ENCODE data around the gene VAC14. TPM values are rescaled to one million over a fixed set of nuclear protein-coding genes. Genes with fewer than 3 reads are reported as not detected.

The VAC14 gene
- total RNA-seq, 4 donors from 2014 or later = 43.4 to 69.4 (median 63.1) TPM

GRCh38 chr16:70652322-70652721 is 148.6 kb downstream of the VAC14 start:
- H3K27me3 ChIP-seq = no peaks in the 10 kb centered on the region
- 79 to 92% methylated on average over 2 of the region's 2 CpGs for WGBS, 2 donors
- no peaks in the 10 kb centered on the region for H3K9me3 ChIP-seq
- no peaks in the 10 kb centered on the region for H3K36me3 ChIP-seq
- DNase-seq = no peak
- H3K4me3 ChIP-seq (replicated peaks in 1 of 3) = no peak overlapping the region
- H3K4me1 ChIP-seq = peaks cover 3 to 10% of the 10 kb centered on the region in 2 donors
- TF ChIP-seq CTCF (IDR thresholded peaks at IDR 0.05) (no peak), POLR2A (IDR thresholded peaks at IDR 0.05) (no peak)
- H3K27ac ChIP-seq = no peak overlapping the region
- intact Hi-C loops (cut with DNase I) = loop anchor here (5.0 to 10.0 kb wide), 2 partner anchors 120 to 258 kb away; no protein-coding TSS in a partner anchor

GRCh38 chr16:70651524-70651923 is 149.4 kb downstream of the VAC14 start:
- Histone ChIP-seq H3K4me3 (replicated peaks in 1 of 3) (no peak overlapping the region), H3K4me1 (peaks cover 3 to 10% of the 10 kb centered on the region in 2 donors), H3K27me3 (no peaks in the 10 kb centered on the region), H3K36me3 (no peaks in the 10 kb centered on the region), H3K27ac (no peak overlapping the region), H3K9me3 (no peaks in the 10 kb centered on the region)
- intact Hi-C loops (cut with DNase I) = loop anchor here (5.0 to 10.0 kb wide), 2 partner anchors 119 to 257 kb away; no protein-coding TSS in a partner anchor
- DNase-seq = no peak
- WGBS, 2 donors = 93 to 99% methylated on average over 3 of the region's 3 CpGs
- TF ChIP-seq POLR2A (IDR thresholded peaks at IDR 0.05) (no peak), CTCF (IDR thresholded peaks at IDR 0.05) (no peak)

- no peak for DNase-seq
- intact Hi-C loops (cut with DNase I) = loop anchor here (5.0 to 10.0 kb wide), 2 partner anchors 118 to 255 kb away; no protein-coding TSS in a partner anchor
- Histone ChIP-seq H3K9me3 (no peaks in the 10 kb centered on the region), H3K27me3 (no peaks in the 10 kb centered on the region), H3K4me1 (peaks cover 3 to 10% of the 10 kb centered on the region in 2 donors), H3K27ac (no peak overlapping the region), H3K4me3 (replicated peaks in 1 of 3) (no peak overlapping the region), H3K36me3 (no peaks in the 10 kb centered on the region)
- WGBS, 2 donors = 81 to 85% methylated on average over 4 of the region's 4 CpGs
- TF ChIP-seq POLR2A (IDR thresholded peaks at IDR 0.05) = no peak
- TF ChIP-seq CTCF (IDR thresholded peaks at IDR 0.05) = no peak
These were observed 150.7 kb downstream of the VAC14 start for GRCh38 chr16:70650216-70650615.

GRCh38 chr16:70649300-70649699 is 151.7 kb downstream of the VAC14 start:
- no peaks in the 10 kb centered on the region for H3K36me3 ChIP-seq
- no peaks in the 10 kb centered on the region for H3K27me3 ChIP-seq
- H3K27ac ChIP-seq = no peak overlapping the region
- TF ChIP-seq CTCF (IDR thresholded peaks at IDR 0.05) = no peak
- no peak for TF ChIP-seq POLR2A (IDR thresholded peaks at IDR 0.05)
- intact Hi-C loops (cut with DNase I) = loop anchor here (5.0 kb wide), 1 partner anchor 67 kb away; no protein-coding TSS in a partner anchor
- DNase-seq = no peak
- 90 to 93% methylated on average over 6 to 7 of the region's 7 CpGs for WGBS, 2 donors
- H3K4me1 ChIP-seq = peaks cover 3 to 10% of the 10 kb centered on the region in 2 donors
- H3K9me3 ChIP-seq = no peaks in the 10 kb centered on the region
- H3K4me3 ChIP-seq (replicated peaks in 1 of 3) = no peak overlapping the region

DNA sequence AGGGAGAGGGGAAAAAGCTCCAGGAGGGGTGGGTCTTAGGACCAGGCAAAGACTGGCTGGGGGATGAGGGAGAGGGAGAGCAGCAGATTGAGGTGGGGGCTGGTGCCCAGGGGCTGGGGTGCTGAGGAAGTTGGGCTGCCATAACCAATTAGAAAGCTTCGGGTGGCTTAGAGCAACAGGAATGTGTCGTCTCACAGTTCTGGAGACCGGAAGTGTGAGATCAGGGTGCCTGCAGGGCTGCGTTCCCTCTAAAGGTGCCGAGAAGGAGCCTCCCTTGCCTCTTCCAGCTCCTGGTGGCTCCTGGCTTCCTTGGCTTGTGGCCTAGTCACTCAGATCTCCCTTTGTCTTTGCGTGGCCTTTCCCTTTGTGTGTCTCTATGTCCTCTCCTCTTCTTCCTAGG is 152.4 kb downstream of the VAC14 start:
- H3K27ac ChIP-seq = no peak overlapping the region
- no peak for DNase-seq
- WGBS, 2 donors = 92 to 93% methylated on average over 6 of the region's 6 CpGs
- no peaks in the 10 kb centered on the region for H3K9me3 ChIP-seq
- no peak overlapping the region for H3K4me3 ChIP-seq (replicated peaks in 1 of 3)
- no peaks in the 10 kb centered on the region for H3K36me3 ChIP-seq
- intact Hi-C loops (cut with DNase I) = loop anchor here (5.0 kb wide), 1 partner anchor 66 kb away; no protein-coding TSS in a partner anchor
- no peaks in the 10 kb centered on the region for H3K27me3 ChIP-seq
- TF ChIP-seq POLR2A (IDR thresholded peaks at IDR 0.05) = no peak
- TF ChIP-seq CTCF (IDR thresholded peaks at IDR 0.05) = no peak
- H3K4me1 ChIP-seq = peaks cover 0 to 3% of the 10 kb centered on the region in 2 donors
